Choroid plexus epithelial cell (primary cell): ENCODE data around the gene METRN.
"Not testable (repeated sequence)": the region's sequence is repeated elsewhere in the genome, so short reads cannot be mapped to it uniquely, and the experiment has no call there.

Experiments used
- DNase-seq: peaks from one replicate; pipeline ENCODE4 v3.0.0-alpha.2; 2010; ENCODE audit warnings: low read depth
- H3K4me3 ChIP-seq: 2 replicates; pipeline ENCODE4 v1.5.1; 2011; ENCODE audit warnings: low read depth, mild to moderate bottlenecking, control low read depth, low read length, moderate library complexity
- CTCF ChIP-seq: conservative IDR thresholded peaks from 2 replicates; pipeline ENCODE4 v1.5.1; 2011; ENCODE audit warnings: low read depth, mild to moderate bottlenecking, control low read depth, inconsistent platforms, low read length, moderate library complexity

METRN gene

GRCh38 chr16:735982-736453, 21.1 kb downstream of the METRN start:
- DNase-seq, result no peak
- no peak overlapping the region for H3K4me3 ChIP-seq
- no peak for TF ChIP-seq CTCF

GRCh38 chr16:736936-737481, 22.1 kb downstream of the METRN start:
- no peak for DNase-seq
- TF ChIP-seq CTCF, result no peak
- no peak overlapping the region for H3K4me3 ChIP-seq

GRCh38 chr16:739560-740458, 24.9 kb downstream of the METRN start:
- no peak for TF ChIP-seq CTCF

GRCh38 chr16:740459-740763, 25.5 kb downstream of the METRN start:
- no peak for TF ChIP-seq CTCF
- DNase-seq, result no peak
- H3K4me3 ChIP-seq, result peak overlapping the region; percentile 83

More at GRCh38 chr16:739560-740458, 24.9 kb downstream of the METRN start:
- peak overlapping the region; percentile 83 for H3K4me3 ChIP-seq
- DNase-seq, result no peak

- DNase-seq, result peak; percentile 93
- peak; percentile 49 for TF ChIP-seq CTCF
- H3K4me3 ChIP-seq, result peak within 1 kb of the TSS; percentile 83
Measured at GRCh38 chr16:740764-741505, 26.0 kb downstream of the METRN start, which contains the start of gene CIAO3. TSS of gene CIAO3 (minus strand) at chr16:740997. CDS start at chr16:740985, 12 bp downstream.

- TF ChIP-seq CTCF, result no peak
- DNase-seq, result no peak
Measured at GRCh38 chr16:741986-742629, 27.2 kb downstream of the METRN start.

GRCh38 chr16:742894-743293, 28.0 kb downstream of the METRN start:
- not testable (repeated sequence) for DNase-seq, H3K4me3 ChIP-seq

More at GRCh38 chr16:741986-742629, 27.2 kb downstream of the METRN start:
- H3K4me3 ChIP-seq, result no peak overlapping the region
